ENCODE data around the gene ARHGEF1. TPM values are rescaled to one million over a fixed set of nuclear protein-coding genes. Genes with fewer than 3 reads are reported as not detected.

Gene ARHGEF1
- total RNA-seq, 1 donor from 2014 or later: 114 TPM

- H3K27me3 ChIP-seq: peaks cover 37% of the 10 kb centered on the region
Observed at GRCh38 chr19:41926763-41927496, 43.9 kb downstream of the ARHGEF1 start.

GRCh38 chr19:41927497-41928192 lies 44.7 kb downstream of the ARHGEF1 start:
- intact Hi-C loops (cut with DNase I): no loop called here
- H3K4me1 ChIP-seq: peaks cover 19% of the 10 kb centered on the region
- H3K4me3 ChIP-seq: peak overlapping the region; percentile 36 to 50
- H3K36me3 ChIP-seq: no peaks in the 10 kb centered on the region
- DNase-seq (ENCODE audit: extremely low spot score in 2 of 2): no peak
- H3K27ac ChIP-seq: no peak overlapping the region
- TF ChIP-seq CTCF (IDR thresholded peaks at IDR 0.05): no peak
- no peak for TF ChIP-seq POLR2AphosphoS5 (IDR thresholded peaks at IDR 0.05; ENCODE audit: insufficient read depth in 1 of 2, low read depth in 1 of 2)
- no peak for TF ChIP-seq POLR2A (IDR thresholded peaks at IDR 0.05)
- H3K9me3 ChIP-seq: no peaks in the 10 kb centered on the region
- peaks cover 43% of the 10 kb centered on the region for H3K27me3 ChIP-seq

More at GRCh38 chr19:41926763-41927496, 43.9 kb downstream of the ARHGEF1 start:
- TF ChIP-seq POLR2A (IDR thresholded peaks at IDR 0.05) (no peak), POLR2AphosphoS5 (IDR thresholded peaks at IDR 0.05; ENCODE audit: insufficient read depth in 1 of 2, low read depth in 1 of 2) (no peak), CTCF (IDR thresholded peaks at IDR 0.05) (no peak)
- peaks cover 19% of the 10 kb centered on the region for H3K4me1 ChIP-seq
- H3K27ac ChIP-seq: no peak overlapping the region
- DNase-seq (ENCODE audit: extremely low spot score in 2 of 2): no peak
- H3K4me3 ChIP-seq: no peak overlapping the region
- intact Hi-C loops (cut with DNase I): no loop called here
- H3K36me3 ChIP-seq: no peaks in the 10 kb centered on the region
- H3K9me3 ChIP-seq: no peaks in the 10 kb centered on the region

- H3K27ac ChIP-seq: no peak within 1 kb of the TSS
- no peaks in the 10 kb centered on the region for H3K36me3 ChIP-seq
- H3K27me3 ChIP-seq: peaks cover 43% of the 10 kb centered on the region
- peaks cover 19% of the 10 kb centered on the region for H3K4me1 ChIP-seq
- DNase-seq (ENCODE audit: extremely low spot score in 2 of 2): no peak
- TF ChIP-seq POLR2AphosphoS5 (IDR thresholded peaks at IDR 0.05; ENCODE audit: insufficient read depth in 1 of 2, low read depth in 1 of 2) (no peak), POLR2A (IDR thresholded peaks at IDR 0.05) (no peak), CTCF (IDR thresholded peaks at IDR 0.05) (no peak)
- intact Hi-C loops (cut with DNase I): no loop called here
- H3K9me3 ChIP-seq: no peaks in the 10 kb centered on the region
- peak within 1 kb of the TSS; percentile 36 to 50 for H3K4me3 ChIP-seq
Observed at GRCh38 chr19:41928221-41928683, 45.3 kb downstream of the ARHGEF1 start, which contains the start of gene ERFL. Gene ERFL, minus strand, starts transcription at chr19:41928449. Its CDS starts 15,530 bp downstream, at chr19:41912919.

GRCh38 chr19:41928754-41929535 lies 46.0 kb downstream of the ARHGEF1 start:
- no peak for DNase-seq (ENCODE audit: extremely low spot score in 2 of 2)
- Histone ChIP-seq H3K36me3 (no peaks in the 10 kb centered on the region), H3K27me3 (peaks cover 43% of the 10 kb centered on the region), H3K4me3 (peak overlapping the region; percentile 36 to 50), H3K27ac (no peak overlapping the region), H3K4me1 (peaks cover 19% of the 10 kb centered on the region), H3K9me3 (no peaks in the 10 kb centered on the region)
- intact Hi-C loops (cut with DNase I): no loop called here
- TF ChIP-seq POLR2A (IDR thresholded peaks at IDR 0.05) (no peak), CTCF (IDR thresholded peaks at IDR 0.05) (no peak), POLR2AphosphoS5 (IDR thresholded peaks at IDR 0.05; ENCODE audit: insufficient read depth in 1 of 2, low read depth in 1 of 2) (no peak)
